Body of pancreas (tissue), 4 donors: ENCODE results near the gene THAP8.

Experiments used
- CTCF ChIP-seq, 7 experiments: fragments of 450-650 bp in 4 of 7; fragments of 200-600 bp in 3 of 7; sonication (generic) in 3 of 7; IDR thresholded peaks; one replicate each; pipeline ENCODE4 v1.5.1; 2016 to 2019; ENCODE audit warnings: antibody characterized with exemption in 7 of 7
- POLR2A ChIP-seq, 3 donors: fragments of 450-650 bp; IDR thresholded peaks; one replicate each; pipeline ENCODE4 v1.6.1; 2016; ENCODE audit warnings: antibody characterized with exemption in 3 of 3, mild to moderate bottlenecking in 2 of 3

GRCh38 chr19:36054733-36055686 lies 925 bp upstream of the THAP8 start, which contains the start of gene WDR62:
- TF ChIP-seq POLR2A (IDR thresholded peaks at IDR 0.05) (no peak), CTCF (IDR thresholded peaks at IDR 0.05) (no peak)
